Measurements from ENCODE around the gene RUNX3.

Gene RUNX3

GRCh38 chr1:24960071-24960801, 30.2 kb upstream of the RUNX3 start:
- no peak for DNase-seq
- no peaks in the 10 kb centered on the region for H3K79me2 ChIP-seq (ENCODE audit: low read length)
- no peak overlapping the region for H3K27ac ChIP-seq (ENCODE audit: low read length)
- no peak overlapping the region for H2AFZ ChIP-seq (ENCODE audit: low read length)
- no peaks in the 10 kb centered on the region for H3K9me3 ChIP-seq (replicated peaks; ENCODE audit: insufficient read depth, low read length)
- H3K27me3 ChIP-seq (replicated peaks; ENCODE audit: insufficient read depth, low read length), result no peaks in the 10 kb centered on the region
- H3F3A ChIP-seq (ENCODE audit: insufficient read depth, low read length), result peaks cover 8% of the 10 kb centered on the region
- no peaks in the 10 kb centered on the region for H3K36me3 ChIP-seq (replicated peaks; ENCODE audit: insufficient read depth, low read length)
- H3K9me2 ChIP-seq (replicated peaks; ENCODE audit: insufficient read depth, low read length), result no peaks in the 10 kb centered on the region
- no peak overlapping the region for H3K4me3 ChIP-seq (ENCODE audit: low read length)
- TF ChIP-seq EZH2phosphoT487 (IDR thresholded peaks at IDR 0.05; ENCODE audit: low read length) (no peak), EZH2 (optimal IDR thresholded peaks at IDR 0.05; ENCODE audit: low read depth, low read length) (no peak)
- TF ChIP-seq, protein P1, sequence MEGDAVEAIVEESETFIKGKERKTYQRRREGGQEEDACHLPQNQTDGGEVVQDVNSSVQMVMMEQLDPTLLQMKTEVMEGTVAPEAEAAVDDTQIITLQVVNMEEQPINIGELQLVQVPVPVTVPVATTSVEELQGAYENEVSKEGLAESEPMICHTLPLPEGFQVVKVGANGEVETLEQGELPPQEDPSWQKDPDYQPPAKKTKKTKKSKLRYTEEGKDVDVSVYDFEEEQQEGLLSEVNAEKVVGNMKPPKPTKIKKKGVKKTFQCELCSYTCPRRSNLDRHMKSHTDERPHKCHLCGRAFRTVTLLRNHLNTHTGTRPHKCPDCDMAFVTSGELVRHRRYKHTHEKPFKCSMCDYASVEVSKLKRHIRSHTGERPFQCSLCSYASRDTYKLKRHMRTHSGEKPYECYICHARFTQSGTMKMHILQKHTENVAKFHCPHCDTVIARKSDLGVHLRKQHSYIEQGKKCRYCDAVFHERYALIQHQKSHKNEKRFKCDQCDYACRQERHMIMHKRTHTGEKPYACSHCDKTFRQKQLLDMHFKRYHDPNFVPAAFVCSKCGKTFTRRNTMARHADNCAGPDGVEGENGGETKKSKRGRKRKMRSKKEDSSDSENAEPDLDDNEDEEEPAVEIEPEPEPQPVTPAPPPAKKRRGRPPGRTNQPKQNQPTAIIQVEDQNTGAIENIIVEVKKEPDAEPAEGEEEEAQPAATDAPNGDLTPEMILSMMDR (IDR thresholded peaks at IDR 0.05; ENCODE audit: low read length), result no peak
- H4K20me1 ChIP-seq (ENCODE audit: insufficient read depth, low read length), result no peaks in the 10 kb centered on the region
- peaks cover 15% of the 10 kb centered on the region for H3K4me1 ChIP-seq (ENCODE audit: low read length)
- H3K4me2 ChIP-seq (ENCODE audit: low read depth, low read length), result no peak overlapping the region
- H3K9ac ChIP-seq (ENCODE audit: low read length), result no peak overlapping the region

DNA sequence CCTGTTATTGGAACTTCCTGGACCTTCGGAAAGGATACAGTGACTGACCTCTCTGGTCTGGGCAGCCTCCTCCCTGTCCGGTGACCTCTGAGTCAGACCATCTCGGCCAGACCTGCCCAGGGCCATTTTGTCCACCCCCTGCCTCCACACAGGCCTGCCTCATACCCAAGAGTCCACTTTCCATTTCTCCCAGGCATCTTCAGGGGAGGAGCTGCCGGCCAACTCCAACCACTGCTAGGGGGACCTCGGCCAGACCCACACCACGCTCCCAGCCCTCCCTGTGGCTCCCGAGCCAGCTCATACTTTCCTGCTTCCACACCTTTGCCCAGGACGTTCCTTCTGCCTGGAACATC, 29.5 kb upstream of the RUNX3 start:
- Histone ChIP-seq H4K20me1 (ENCODE audit: insufficient read depth, low read length) (no peaks in the 10 kb centered on the region), H3F3A (ENCODE audit: insufficient read depth, low read length) (peaks cover 2% of the 10 kb centered on the region), H3K4me2 (ENCODE audit: low read depth, low read length) (no peak overlapping the region), H3K36me3 (replicated peaks; ENCODE audit: insufficient read depth, low read length) (no peaks in the 10 kb centered on the region), H3K79me2 (ENCODE audit: low read length) (no peaks in the 10 kb centered on the region), H3K9ac (ENCODE audit: low read length) (no peak overlapping the region), H3K27me3 (replicated peaks; ENCODE audit: insufficient read depth, low read length) (no peaks in the 10 kb centered on the region), H3K27ac (ENCODE audit: low read length) (no peak overlapping the region), H3K9me3 (replicated peaks; ENCODE audit: insufficient read depth, low read length) (no peaks in the 10 kb centered on the region), H3K9me2 (replicated peaks; ENCODE audit: insufficient read depth, low read length) (no peaks in the 10 kb centered on the region), H3K4me3 (ENCODE audit: low read length) (no peak overlapping the region), H3K4me1 (ENCODE audit: low read length) (peaks cover 17% of the 10 kb centered on the region), H2AFZ (ENCODE audit: low read length) (no peak overlapping the region)
- no peak for DNase-seq
- TF ChIP-seq, protein P1 (IDR thresholded peaks at IDR 0.05; ENCODE audit: low read length), result no peak
- TF ChIP-seq EZH2 (optimal IDR thresholded peaks at IDR 0.05; ENCODE audit: low read depth, low read length) (no peak), EZH2phosphoT487 (IDR thresholded peaks at IDR 0.05; ENCODE audit: low read length) (no peak)

DNA sequence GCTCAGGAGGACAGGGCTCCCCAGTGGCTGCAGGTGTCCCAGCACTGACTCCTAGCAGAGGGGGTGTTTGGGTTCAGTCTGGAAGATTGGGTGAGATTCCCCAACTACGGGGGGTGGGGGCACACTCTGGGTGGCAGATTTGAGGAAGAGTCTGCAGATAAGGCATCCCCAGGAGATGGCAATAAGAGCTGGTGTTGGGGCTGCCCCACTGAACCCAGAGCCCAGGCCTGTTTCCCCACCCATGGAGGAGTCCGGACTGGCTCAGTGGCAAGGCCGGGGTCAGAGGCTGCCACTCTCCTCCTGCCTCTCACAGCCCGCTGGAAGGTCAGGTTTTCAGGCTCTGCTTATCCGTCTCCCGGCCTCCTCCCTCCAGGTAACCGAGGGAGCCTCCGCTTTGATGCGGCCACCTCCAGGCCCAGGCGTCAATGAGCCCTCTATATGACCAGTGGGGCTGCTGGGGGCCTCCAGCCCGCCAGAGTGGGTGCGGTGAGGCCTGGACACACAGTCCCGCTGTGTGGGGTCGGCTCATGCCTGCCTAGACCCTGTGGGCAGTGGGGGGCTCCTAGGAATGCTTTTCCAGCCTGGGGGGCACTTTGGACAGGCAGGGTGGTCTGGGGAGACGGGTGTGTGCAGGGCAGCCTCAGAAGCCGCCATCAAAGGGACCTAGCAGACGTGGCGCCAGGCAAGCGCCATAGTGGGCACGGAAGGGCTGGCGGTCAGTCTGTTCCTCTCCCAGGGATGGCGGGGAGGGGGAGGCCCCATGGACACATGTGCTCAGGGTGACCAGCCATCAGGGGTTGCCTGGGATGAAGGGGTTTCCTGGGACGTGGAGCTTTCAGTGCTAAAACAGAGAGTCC, 28.9 kb upstream of the RUNX3 start:
- no peak for DNase-seq
- Histone ChIP-seq H3K4me3 (ENCODE audit: low read length) (no peak overlapping the region), H3K27ac (ENCODE audit: low read length) (no peak overlapping the region), H3K9me2 (replicated peaks; ENCODE audit: insufficient read depth, low read length) (no peaks in the 10 kb centered on the region), H3F3A (ENCODE audit: insufficient read depth, low read length) (no peaks in the 10 kb centered on the region; the same call in 1 of the 2 replicates), H3K4me1 (ENCODE audit: low read length) (peaks cover 17% of the 10 kb centered on the region), H3K9ac (ENCODE audit: low read length) (no peak overlapping the region), H2AFZ (ENCODE audit: low read length) (no peak overlapping the region), H3K36me3 (replicated peaks; ENCODE audit: insufficient read depth, low read length) (no peaks in the 10 kb centered on the region), H4K20me1 (ENCODE audit: insufficient read depth, low read length) (no peaks in the 10 kb centered on the region), H3K79me2 (ENCODE audit: low read length) (no peaks in the 10 kb centered on the region), H3K27me3 (replicated peaks; ENCODE audit: insufficient read depth, low read length) (no peaks in the 10 kb centered on the region), H3K4me2 (ENCODE audit: low read depth, low read length) (no peak overlapping the region), H3K9me3 (replicated peaks; ENCODE audit: insufficient read depth, low read length) (no peaks in the 10 kb centered on the region)
- TF ChIP-seq EZH2 (optimal IDR thresholded peaks at IDR 0.05; ENCODE audit: low read depth, low read length), result no peak
- TF ChIP-seq, protein P1 (IDR thresholded peaks at IDR 0.05; ENCODE audit: low read length), result no peak
- no peak for TF ChIP-seq EZH2phosphoT487 (IDR thresholded peaks at IDR 0.05; ENCODE audit: low read length)
